Cardiac muscle cell (in vitro differentiated cells and primary cell): ENCODE data around the gene TMEM45A. TPM values are rescaled to one million over a fixed set of nuclear protein-coding genes. Genes with fewer than 3 reads are reported as not detected.

Experiments
- DNase-seq, 2 donors: peaks; one replicate each; pipeline versions ENCODE4 v3.0.0 to v3.0.0-alpha.2; 2010 to 2017; ENCODE audit warnings: low read depth in 1 of 2, low spot score in 1 of 2
- H3K27ac ChIP-seq: fragments of 200-600 bp; sonication (generic); 2 replicates; pipeline ENCODE4 v1.5.1; 2016
- H3K27me3 ChIP-seq: fragments of 200-600 bp; sonication (generic); 2 replicates; pipeline ENCODE4 v1.6.0; 2016; ENCODE audit warnings: control low read depth
- H3K36me3 ChIP-seq: fragments of 200-600 bp; sonication (generic); 2 replicates; pipeline ENCODE4 v1.5.1; 2016; ENCODE audit warnings: control low read depth
- H3K4me1 ChIP-seq: fragments of 200-600 bp; sonication (generic); 2 replicates; pipeline ENCODE4 v1.8.1; 2017; ENCODE audit warnings: low read depth, mild to moderate bottlenecking, mixed run types
- H3K4me3 ChIP-seq: fragments of 200-600 bp; sonication (generic); 2 replicates; pipeline ENCODE4 v1.5.1; 2016; ENCODE audit warnings: mild to moderate bottlenecking
- H3K9me3 ChIP-seq: fragments of 200-600 bp; sonication (generic); 2 replicates; pipeline ENCODE4 v1.5.1; 2017; ENCODE audit warnings: low read depth, mild to moderate bottlenecking, control low read depth
- polyA plus RNA-seq: library from polyadenylated mRNA; unstranded; fragments of >200 nt; fragmentation: Nextera tagmentation; extraction: Ambion mirVana; gene quantifications from 2 replicates; pipeline ENCODE4 v1.2.1, GENCODE V29; 2016
- total RNA-seq: library from RNA; depleted of rRNA; stranded (reverse); fragments of >200 nt; gene quantifications from 2 replicates; pipeline ENCODE4 v1.2.3, GENCODE V29; 2016
- TF ChIP-seq, protein P1 (sequence below): IDR thresholded peaks from 2 replicates; pipeline ENCODE4 v1.5.1; 2012; ENCODE audit warnings: low read depth, mild to moderate bottlenecking, low read length

TMEM45A gene
- total and polyA plus RNA-seq, 2 experiments from 2014 or later: 37.6 to 96.3 TPM

DNA sequence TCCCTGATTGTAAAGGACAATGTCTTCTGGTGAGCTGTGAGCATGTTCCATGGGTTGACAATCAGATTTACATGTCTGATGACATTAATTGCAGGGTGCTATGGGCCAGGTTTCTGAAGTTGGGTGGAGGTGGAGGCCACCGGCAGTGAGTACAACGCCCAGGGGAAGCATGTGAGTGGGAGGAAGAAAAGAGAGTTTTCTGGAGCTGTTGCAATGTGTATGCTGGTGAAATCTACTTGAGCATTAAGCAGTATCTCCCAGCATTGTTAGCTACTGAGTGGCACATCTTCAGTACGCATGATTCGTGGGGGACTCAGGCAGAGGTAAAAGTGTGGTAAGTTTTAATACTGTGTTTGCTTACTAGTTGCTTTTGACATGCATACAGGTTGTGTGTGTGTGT, 26.6 kb downstream of the TMEM45A start:
- H3K27me3 ChIP-seq: no peaks in the 10 kb centered on the region
- TF ChIP-seq, protein P1, sequence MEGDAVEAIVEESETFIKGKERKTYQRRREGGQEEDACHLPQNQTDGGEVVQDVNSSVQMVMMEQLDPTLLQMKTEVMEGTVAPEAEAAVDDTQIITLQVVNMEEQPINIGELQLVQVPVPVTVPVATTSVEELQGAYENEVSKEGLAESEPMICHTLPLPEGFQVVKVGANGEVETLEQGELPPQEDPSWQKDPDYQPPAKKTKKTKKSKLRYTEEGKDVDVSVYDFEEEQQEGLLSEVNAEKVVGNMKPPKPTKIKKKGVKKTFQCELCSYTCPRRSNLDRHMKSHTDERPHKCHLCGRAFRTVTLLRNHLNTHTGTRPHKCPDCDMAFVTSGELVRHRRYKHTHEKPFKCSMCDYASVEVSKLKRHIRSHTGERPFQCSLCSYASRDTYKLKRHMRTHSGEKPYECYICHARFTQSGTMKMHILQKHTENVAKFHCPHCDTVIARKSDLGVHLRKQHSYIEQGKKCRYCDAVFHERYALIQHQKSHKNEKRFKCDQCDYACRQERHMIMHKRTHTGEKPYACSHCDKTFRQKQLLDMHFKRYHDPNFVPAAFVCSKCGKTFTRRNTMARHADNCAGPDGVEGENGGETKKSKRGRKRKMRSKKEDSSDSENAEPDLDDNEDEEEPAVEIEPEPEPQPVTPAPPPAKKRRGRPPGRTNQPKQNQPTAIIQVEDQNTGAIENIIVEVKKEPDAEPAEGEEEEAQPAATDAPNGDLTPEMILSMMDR: no peak
- peaks cover 6% of the 10 kb centered on the region for H3K36me3 ChIP-seq
- H3K4me1 ChIP-seq: no peaks in the 10 kb centered on the region
- peak in 1 of 2 donors; percentile 69 for DNase-seq
- no peak overlapping the region for H3K4me3 ChIP-seq
- H3K9me3 ChIP-seq: no peaks in the 10 kb centered on the region
- no peak overlapping the region for H3K27ac ChIP-seq

DNA sequence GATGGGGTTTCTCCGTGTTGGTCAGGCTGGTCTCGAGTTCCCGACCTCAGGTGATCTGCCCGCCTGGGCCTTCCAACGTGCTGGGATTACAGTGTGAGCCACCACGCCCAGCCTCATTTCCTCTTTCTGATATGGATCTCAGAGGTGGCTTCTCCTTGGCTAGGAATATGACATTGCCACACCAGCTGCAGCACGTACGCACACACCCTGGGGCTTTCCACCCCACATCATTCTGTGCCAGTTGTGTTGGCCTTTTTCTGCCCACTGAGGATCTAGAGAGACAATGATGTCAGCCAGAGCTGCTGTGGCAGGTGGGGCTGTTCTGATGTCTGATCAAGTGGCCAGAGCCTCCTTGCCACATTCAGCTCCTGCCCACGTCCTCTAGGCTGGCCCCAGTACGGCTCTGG, 29.0 kb downstream of the TMEM45A start:
- no peak overlapping the region for H3K27ac ChIP-seq
- no peak overlapping the region for H3K4me3 ChIP-seq
- TF ChIP-seq, protein P1: no peak
- no peak for DNase-seq
- no peaks in the 10 kb centered on the region for H3K27me3 ChIP-seq
- H3K9me3 ChIP-seq: no peaks in the 10 kb centered on the region
- peaks cover 6% of the 10 kb centered on the region for H3K4me1 ChIP-seq
- peaks cover 8% of the 10 kb centered on the region for H3K36me3 ChIP-seq

DNA sequence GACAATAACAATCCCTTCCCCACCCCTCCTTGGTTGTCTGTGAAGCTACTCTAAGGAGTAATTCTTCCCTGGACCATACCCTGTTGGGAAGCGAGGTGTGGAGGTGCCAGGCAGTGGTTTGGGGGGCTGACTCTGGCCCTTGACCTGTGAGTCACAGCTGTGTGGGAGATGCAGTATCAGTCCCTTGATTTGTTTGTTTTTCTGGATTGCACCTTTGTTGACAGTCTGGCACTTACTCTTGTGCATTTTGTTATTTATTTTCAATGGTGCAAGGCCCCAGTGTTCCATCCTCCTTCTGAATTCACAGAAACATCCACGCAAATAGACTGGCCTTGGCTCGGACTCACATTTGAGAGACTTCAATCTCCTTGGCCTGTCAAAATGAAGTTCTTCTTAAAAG, 29.7 kb downstream of the TMEM45A start:
- Histone ChIP-seq H3K36me3 (peaks cover 8% of the 10 kb centered on the region), H3K27me3 (no peaks in the 10 kb centered on the region), H3K27ac (no peak overlapping the region), H3K9me3 (no peaks in the 10 kb centered on the region), H3K4me3 (no peak overlapping the region), H3K4me1 (peaks cover 9% of the 10 kb centered on the region)
- TF ChIP-seq, protein P1: no peak
- DNase-seq: no peak

DNA sequence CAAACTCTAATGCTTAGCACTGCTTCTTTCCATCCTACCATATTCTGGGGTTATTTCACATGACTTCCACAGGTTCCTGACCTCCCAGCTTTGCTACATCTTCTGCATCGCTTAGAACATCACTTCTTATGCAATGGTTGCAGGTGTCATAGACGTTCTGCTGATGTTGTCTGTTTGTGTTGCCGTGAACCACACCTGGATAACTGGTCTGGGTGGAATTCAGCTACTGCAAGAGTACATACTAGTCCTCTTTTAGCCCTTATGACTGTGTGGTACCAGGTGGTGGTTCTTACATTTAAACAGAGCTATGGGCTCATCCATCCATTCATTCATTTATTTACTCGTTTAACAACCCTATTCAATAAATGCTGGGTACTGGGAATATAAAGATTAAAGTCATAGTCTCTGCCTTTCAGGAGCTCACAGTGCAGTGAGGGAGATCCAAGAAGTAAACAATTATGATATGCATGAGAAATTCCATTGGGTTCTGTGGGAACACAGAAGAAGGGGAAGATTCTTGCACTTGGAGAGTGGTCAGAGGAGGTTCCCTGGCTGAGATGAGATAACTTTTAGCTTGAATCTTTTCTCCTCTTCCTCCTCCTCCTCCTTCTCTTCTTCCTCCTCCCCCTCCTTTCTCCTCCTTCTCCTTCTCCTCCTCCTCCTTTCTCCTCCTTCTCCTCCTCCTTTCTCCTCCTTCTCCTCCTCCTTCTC, 30.8 kb downstream of the TMEM45A start:
- peaks cover 9% of the 10 kb centered on the region for H3K4me1 ChIP-seq
- no peaks in the 10 kb centered on the region for H3K9me3 ChIP-seq
- no peak overlapping the region for H3K27ac ChIP-seq
- peaks cover 10% of the 10 kb centered on the region for H3K36me3 ChIP-seq
- no peaks in the 10 kb centered on the region for H3K27me3 ChIP-seq
- no peak for DNase-seq
- TF ChIP-seq, protein P1: no peak
- H3K4me3 ChIP-seq: no peak overlapping the region

DNA sequence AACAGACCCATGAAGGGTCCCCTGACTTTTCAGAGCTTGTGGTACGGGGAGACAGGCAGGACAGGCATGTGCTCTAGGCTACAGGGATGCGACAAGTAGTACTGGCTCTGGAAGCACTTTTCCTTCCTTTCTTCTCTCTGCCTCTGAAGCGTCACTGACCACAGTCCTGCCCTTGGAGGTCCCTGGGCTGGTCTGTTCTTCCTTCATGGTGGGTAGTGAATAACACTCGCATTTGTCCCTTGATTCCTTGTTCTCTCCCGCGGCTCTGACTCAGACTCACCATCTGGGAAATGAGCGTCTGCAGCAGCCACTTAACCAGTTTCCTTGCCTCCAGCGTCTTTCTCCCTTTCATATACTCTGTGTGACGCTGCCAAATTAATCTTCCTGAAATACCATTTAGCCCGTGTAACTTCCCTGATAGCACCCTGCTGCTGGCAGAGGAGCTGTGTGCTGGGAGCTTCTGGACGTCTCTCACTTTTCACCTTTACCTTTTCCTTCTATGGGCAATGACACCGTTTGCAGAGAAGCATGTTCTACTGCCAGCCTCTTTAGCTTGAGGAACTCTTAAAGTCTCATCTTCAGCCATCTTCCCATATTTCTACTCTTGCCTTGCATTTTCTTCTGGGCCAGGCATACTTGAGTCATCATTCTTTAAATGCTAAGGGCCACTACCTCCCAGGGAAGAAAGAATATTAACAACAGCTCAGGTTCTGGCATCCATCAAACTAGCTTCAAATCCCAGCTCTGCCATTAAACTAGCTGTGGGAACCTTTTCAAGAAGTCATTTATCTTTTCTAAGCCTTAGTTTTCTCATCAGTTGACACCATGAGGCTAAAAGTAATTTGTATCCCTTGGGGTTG, 33.6 kb downstream of the TMEM45A start:
- peaks cover 10% of the 10 kb centered on the region for H3K36me3 ChIP-seq
- peak; percentile 21 to 89 for DNase-seq
- no peaks in the 10 kb centered on the region for H3K27me3 ChIP-seq
- no peak overlapping the region for H3K4me3 ChIP-seq
- TF ChIP-seq, protein P1: no peak
- no peaks in the 10 kb centered on the region for H3K9me3 ChIP-seq
- peaks cover 9% of the 10 kb centered on the region for H3K4me1 ChIP-seq
- peak overlapping the region; percentile 73 for H3K27ac ChIP-seq
